ENCODE results near the gene ATP2B3.

DNA sequence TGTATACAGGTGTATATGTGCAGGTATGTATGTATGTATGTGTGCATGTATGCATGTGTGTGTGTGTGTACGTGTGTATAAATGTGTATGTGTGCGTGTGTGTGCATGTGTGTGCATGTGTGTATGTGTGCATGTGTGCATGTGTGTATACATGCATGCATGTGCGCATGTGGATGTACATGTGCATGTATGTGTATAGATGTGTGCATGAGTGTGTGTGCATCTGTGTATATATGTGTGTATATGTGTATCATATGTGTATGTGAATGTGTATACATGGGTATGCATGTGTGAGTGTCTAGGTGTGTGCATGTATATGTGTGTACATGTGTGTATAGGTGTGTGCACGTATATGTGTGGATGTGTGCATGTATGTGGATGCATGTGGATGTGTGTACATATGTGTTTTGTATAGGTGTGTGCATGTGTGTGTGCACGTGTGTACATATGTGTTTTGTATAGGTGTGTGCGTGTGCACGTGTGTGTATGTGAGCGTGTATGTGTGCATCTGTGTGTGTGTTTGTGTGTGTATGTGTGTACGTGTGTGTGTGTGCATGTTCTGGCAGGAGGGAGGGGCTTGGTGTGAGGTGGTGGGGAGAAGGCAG is 16.7 kb upstream of the ATP2B3 start:
- TF ChIP-seq, protein P1, sequence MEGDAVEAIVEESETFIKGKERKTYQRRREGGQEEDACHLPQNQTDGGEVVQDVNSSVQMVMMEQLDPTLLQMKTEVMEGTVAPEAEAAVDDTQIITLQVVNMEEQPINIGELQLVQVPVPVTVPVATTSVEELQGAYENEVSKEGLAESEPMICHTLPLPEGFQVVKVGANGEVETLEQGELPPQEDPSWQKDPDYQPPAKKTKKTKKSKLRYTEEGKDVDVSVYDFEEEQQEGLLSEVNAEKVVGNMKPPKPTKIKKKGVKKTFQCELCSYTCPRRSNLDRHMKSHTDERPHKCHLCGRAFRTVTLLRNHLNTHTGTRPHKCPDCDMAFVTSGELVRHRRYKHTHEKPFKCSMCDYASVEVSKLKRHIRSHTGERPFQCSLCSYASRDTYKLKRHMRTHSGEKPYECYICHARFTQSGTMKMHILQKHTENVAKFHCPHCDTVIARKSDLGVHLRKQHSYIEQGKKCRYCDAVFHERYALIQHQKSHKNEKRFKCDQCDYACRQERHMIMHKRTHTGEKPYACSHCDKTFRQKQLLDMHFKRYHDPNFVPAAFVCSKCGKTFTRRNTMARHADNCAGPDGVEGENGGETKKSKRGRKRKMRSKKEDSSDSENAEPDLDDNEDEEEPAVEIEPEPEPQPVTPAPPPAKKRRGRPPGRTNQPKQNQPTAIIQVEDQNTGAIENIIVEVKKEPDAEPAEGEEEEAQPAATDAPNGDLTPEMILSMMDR (IDR thresholded peaks at IDR 0.05) = no peak
- no peak for TF ChIP-seq POLR2A (IDR thresholded peaks at IDR 0.05)
- TF ChIP-seq POLR2AphosphoS5 (IDR thresholded peaks at IDR 0.05) = no peak

Data from suprapubic skin (tissue), 4 donors.